Tibial nerve (tissue), 4 donors: ENCODE results near the gene HOXC10.

Experiments used
- CTCF ChIP-seq, 5 experiments: fragments of 200-600 bp in 3 of 5; fragments of 450-650 bp in 2 of 5; sonication (generic) in 3 of 5; IDR thresholded peaks; one replicate each; pipeline ENCODE4 v1.5.1; 2016 to 2019; ENCODE audit warnings: antibody characterized with exemption in 5 of 5, mild to moderate bottlenecking in 3 of 5, moderate library complexity in 2 of 5
- EP300 ChIP-seq, 2 donors: sonication (generic); formaldehyde crosslinking; IDR thresholded peaks; one replicate each; pipeline ENCODE4 v1.6.1; 2017; ENCODE audit warnings: antibody characterized with exemption in 2 of 2, mild to moderate bottlenecking in 1 of 2
- POLR2A ChIP-seq, 2 donors: fragments of 450-650 bp; IDR thresholded peaks; one replicate each; pipeline ENCODE4 v1.6.1; 2017; ENCODE audit warnings: antibody characterized with exemption in 2 of 2, mild to moderate bottlenecking in 2 of 2, moderate library complexity in 2 of 2

- TF ChIP-seq EP300 (IDR thresholded peaks at IDR 0.05) (no peak), CTCF (IDR thresholded peaks at IDR 0.05) (no peak), POLR2A (IDR thresholded peaks at IDR 0.05) (no peak)
These were observed 24.5 kb upstream of the HOXC10 start for GRCh38 chr12:53960187-53961024.
